OCI-M2 (cell line): Measurements from ENCODE around the gene ADCYAP1R1.

ENCODE experiments used
- DNase-seq: peaks from one replicate; lab custom pipeline; 2025; ENCODE audit not compliant: unreplicated experiment; lab: John Stamatoyannopoulos, UW

The ADCYAP1R1 gene

GRCh38 chr7:31036924-31037323 lies 15.2 kb upstream of the ADCYAP1R1 start:
- DNase-seq = no peak

DNA sequence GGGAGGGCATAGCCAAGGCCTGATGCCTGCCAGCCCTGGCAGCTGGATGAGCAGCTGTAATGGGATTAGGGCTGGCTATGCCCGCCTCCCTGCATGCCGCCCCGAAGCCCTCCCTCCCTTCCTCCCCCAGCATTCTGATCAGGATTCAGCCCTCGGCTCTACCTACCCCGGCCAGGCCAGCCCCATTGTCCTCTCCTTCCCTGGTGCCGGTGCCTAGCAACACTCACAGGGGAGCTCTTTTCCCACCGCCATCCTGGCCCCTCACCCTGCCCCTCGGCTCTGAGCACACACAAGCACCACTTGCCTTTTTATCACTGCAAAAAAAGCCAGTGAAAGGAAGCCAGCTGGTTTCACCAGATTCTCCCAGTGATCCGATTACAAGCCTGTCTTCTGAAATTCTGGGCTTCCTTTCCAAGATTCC lies 9.0 kb upstream of the ADCYAP1R1 start:
- DNase-seq = no peak

DNA sequence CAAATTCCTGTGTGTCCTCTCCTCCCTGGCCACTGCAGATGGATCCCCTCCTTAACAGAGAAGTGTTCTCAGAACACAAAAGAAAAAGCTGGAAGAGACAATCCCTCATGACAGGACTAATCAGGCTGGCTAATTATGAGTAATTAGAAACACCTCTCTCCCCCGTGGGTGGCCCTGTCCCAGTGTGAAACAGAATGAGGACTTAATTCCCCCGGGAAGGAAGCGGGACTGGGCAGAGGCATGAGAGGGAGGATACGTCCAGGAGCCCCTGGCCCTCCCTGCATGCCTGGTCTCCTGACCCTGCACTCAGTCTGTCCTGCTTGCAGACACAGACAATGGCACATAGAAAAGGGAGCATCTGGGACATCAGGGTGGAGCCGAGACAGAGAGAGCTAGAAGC lies 7.6 kb upstream of the ADCYAP1R1 start:
- DNase-seq = no peak

DNA sequence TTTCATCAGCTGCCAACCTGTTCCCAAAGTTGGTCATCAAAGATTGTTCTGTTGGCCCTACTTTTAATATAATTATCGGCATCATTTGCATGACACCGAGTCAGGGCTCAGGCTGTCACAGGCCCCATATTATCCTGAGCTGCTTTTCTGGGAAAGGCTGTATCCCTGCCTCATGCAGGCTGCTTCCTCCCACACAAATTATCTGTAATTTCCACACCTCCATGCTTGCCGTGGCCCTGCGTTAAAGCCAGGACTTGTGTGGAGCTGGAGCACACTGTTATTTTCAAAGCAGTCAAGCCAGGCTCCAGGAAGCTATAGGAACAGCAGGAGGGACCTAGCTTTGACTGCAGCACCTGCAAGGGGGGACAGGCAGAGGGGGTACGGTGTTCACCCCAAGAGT lies 5.4 kb upstream of the ADCYAP1R1 start:
- DNase-seq = no peak

GRCh38 chr7:31047313-31048146 lies 4.6 kb upstream of the ADCYAP1R1 start:
- DNase-seq = no peak

DNA sequence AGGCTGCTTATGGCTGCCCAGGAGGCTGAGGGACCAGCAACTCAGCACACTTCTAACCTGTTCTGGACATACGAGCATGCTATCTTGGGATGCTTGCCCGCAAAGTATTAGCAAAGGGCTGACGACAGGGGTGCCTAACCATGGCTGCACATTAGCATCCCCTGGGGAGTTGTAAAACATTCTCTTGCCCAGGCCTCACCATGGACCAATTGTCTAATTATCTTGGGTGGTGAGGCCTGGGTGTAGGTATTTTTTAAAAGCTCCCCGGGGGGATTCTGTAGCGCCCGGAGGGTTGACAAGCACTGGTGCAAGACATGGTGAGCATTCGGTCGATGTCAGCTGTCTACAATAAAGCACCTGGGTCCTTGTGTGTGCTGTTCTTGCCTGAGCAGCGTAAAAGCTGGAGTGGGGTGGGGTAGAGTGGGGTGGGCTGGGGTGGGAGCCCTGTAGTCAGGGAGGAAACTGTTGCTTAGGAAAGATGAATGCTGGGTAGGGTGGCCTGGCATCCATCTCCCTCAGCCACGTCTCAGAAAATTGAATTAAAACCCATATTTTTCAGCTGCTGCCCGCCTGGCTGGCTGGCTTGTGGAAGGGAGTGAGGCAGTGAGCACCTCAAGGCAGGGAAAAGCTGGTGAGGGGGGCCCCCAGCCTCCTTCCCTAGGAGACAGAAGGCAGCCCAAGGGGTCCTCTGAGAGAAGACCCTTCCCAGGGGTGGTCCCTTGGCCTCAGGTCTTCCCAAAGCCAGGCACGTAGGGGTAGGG lies 2.9 kb upstream of the ADCYAP1R1 start:
- DNase-seq = no peak

GRCh38 chr7:31052487-31052840 lies 356 bp downstream of the ADCYAP1R1 start:
- DNase-seq = no peak

- no peak for DNase-seq
These were observed 913 bp downstream of the ADCYAP1R1 start for GRCh38 chr7:31052841-31053601.

GRCh38 chr7:31053986-31054385 lies 1.9 kb downstream of the ADCYAP1R1 start:
- DNase-seq = no peak

- no peak for DNase-seq
These were observed 2.6 kb downstream of the ADCYAP1R1 start for GRCh38 chr7:31054608-31055278.

DNA sequence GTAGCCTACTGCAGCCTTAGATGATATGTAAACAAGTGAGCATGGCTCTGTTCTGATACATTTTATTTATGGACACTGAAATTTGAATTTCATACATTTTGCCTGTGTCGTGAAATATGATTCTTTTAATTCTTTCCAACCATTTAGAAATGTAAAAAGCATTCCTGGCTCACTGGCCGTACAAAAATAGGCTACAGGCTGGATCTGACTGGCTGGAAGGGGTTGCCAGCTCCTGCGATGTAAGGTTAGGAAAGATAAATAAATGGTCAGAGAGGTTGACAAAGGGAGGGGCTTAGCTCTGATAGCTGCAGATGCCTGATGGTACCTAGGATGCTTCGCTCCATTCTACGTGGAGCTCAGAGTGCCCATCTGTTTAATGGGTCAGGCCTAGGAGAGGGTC lies 3.4 kb downstream of the ADCYAP1R1 start:
- DNase-seq = no peak

- no peak for DNase-seq
These were observed 4.8 kb downstream of the ADCYAP1R1 start for GRCh38 chr7:31056775-31057346.

DNA sequence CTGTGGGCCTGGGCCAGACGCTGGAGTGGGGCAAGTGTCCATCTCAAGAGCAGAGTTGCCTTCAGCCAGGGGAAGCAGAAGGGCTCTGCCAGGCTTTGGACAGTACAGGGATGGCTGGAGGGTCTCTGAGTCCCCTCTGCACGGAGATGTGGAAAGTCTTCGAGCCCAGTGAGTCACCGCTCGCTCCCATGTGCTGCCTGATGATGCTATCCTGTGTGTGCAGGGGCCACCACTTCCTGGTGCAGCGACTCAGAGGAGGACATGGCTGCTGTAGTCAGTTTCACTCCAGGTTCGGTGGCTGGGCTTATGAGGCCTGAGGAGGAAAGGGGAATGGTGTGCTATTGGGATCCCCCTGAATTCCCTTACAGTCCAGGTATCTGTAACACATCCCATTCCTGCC lies 6.0 kb downstream of the ADCYAP1R1 start:
- no peak for DNase-seq

- no peak for DNase-seq
These were observed 6.6 kb downstream of the ADCYAP1R1 start for GRCh38 chr7:31058688-31059087.

GRCh38 chr7:31059551-31059950 lies 7.4 kb downstream of the ADCYAP1R1 start:
- DNase-seq = no peak

DNA sequence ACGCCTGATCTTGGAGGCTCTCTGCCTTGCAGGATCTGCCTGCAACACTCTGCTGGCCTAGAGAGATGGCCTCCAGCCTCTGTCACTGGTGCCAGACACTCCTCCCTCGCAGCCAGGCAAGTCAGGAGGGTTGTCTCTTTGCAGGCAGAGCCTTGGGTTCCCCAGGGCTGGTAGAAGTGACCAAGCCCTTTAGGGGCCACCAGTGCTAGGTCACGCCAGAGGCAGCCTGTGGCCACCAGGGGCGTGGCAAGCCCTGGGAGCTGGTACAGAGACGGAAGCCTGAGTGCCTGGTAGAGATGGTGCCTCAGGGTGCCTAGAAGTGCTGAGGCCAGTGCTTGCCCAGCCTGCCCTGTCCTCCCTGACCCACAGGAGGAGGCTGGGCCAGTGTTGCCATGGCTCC lies 9.1 kb downstream of the ADCYAP1R1 start:
- no peak for DNase-seq

- DNase-seq = no peak
These were observed 10.8 kb downstream of the ADCYAP1R1 start for GRCh38 chr7:31062746-31063435.

DNA sequence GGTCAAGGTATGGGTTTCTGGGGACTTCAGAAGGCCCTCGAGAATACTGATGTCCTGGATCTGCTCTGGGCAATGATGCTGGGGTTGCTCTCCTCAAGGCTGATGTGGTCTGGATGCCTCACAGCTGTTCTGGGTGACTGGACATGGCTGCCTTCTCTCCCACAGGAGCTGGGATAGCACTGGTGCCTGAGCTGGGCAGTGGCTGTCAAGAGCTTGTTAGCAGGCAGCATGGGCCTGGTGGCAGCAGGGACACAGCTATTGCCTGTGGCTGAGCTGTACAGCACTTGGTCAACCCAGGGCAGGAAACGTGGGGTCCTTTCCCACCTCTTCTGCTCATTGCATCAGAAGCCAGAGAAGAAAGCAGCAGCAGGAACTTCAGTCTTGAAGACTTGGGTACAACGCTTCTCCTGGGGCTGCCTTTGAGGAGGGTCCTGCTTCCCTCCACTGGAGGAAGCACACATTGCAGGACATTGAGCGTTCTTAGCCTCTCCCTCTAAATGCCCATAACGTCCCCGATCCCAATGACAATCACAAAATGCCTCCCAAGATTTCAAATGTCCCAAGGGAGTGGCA lies 13.0 kb downstream of the ADCYAP1R1 start:
- DNase-seq = no peak

- DNase-seq = no peak
These were observed 13.7 kb downstream of the ADCYAP1R1 start for GRCh38 chr7:31065840-31066239.
